Right lobe of liver (tissue), 6 donors: ENCODE data around the gene HAX1. TPM values are rescaled to one million over a fixed set of nuclear protein-coding genes. Genes with fewer than 3 reads are reported as not detected.
"Not testable (repeated sequence)": the region's sequence is repeated elsewhere in the genome, so short reads cannot be mapped to it uniquely, and the experiment has no call there.

Experiments used
- ATAC-seq, 4 donors: fragments of 200-7000 bp; cut with Tn5 transposase; one replicate each; pipeline ENCODE4 v1.9.1; 2020; ENCODE audit warnings: mild to moderate bottlenecking in 4 of 4, moderate library complexity in 4 of 4
- DNase-seq, 3 donors: peaks; one replicate each; pipeline ENCODE4 v3.0.0-alpha.2; 2020
- H3K27ac ChIP-seq, 3 donors: fragments of 200-600 bp; one replicate each; pipeline ENCODE4 v1.8.0; 2022
- H3K27me3 ChIP-seq, 2 donors: fragments of 200-600 bp; one replicate each; pipeline ENCODE4 v1.8.0; 2022
- H3K36me3 ChIP-seq, 4 donors: fragments of 200-600 bp; sonication (generic) in 1 of 4; one replicate each; pipeline versions ENCODE4 v1.5.1 to v1.8.0; 2017 to 2022; ENCODE audit warnings: control low read depth in 1 of 4
- H3K4me1 ChIP-seq, 4 donors: fragments of 200-600 bp; sonication (generic) in 1 of 4; one replicate each; pipeline versions ENCODE4 v1.5.1 to v1.8.0; 2017 to 2022; ENCODE audit warnings: control low read depth in 1 of 4
- H3K4me3 ChIP-seq, 3 donors: fragments of 200-600 bp; one replicate each; pipeline ENCODE4 v1.8.0; 2022
- H3K9me3 ChIP-seq, 4 donors: fragments of 200-600 bp; sonication (generic) in 1 of 4; one replicate each; pipeline versions ENCODE4 v1.5.1 to v1.8.0; 2017 to 2022; ENCODE audit warnings: control low read depth in 1 of 4
- CTCF ChIP-seq, 4 donors: fragments of 200-600 bp in 3 of 4; fragments of 450-650 bp in 1 of 4; IDR thresholded peaks; one replicate each; pipeline versions ENCODE4 v1.5.1 to v1.8.0; 2016 to 2022; ENCODE audit warnings: antibody characterized with exemption in 4 of 4, mild to moderate bottlenecking in 2 of 4
- POLR2A ChIP-seq: fragments of 450-650 bp; IDR thresholded peaks from one replicate; pipeline ENCODE4 v1.6.1; 2017; ENCODE audit warnings: antibody characterized with exemption, mild to moderate bottlenecking
- WGBS: methylation state at CpG from one replicate; pipeline ENCODE4 v1.1.6; 2018; ENCODE audit warnings: low coverage, low lambda C conversion rate; ENCODE audit not compliant: insufficient coverage; ENCODE audit errors: missing lambda C conversion rate; 5-methylcytosine and 5-hydroxymethylcytosine counted together
- intact Hi-C, 2 donors: fragments of 100-400 bp; cut with DNase I; formaldehyde crosslinking; loops; one replicate each; pipeline versions ENCODE4 v1.11.2 to v1.14.1; 2022
- total RNA-seq, 6 experiments: library from RNA; depleted of rRNA in 2 of 6; stranded (reverse); fragments of >200 nt in 2 of 6; fragmentation: NEBNext Ultra II Directional in 3 of 6; extraction: Animal tissue kit (Norgen Biotek cat#: 25700) in 3 of 6; gene quantifications; one replicate each; pipeline versions ENCODE4 v1.1.0 to v1.2.4, GENCODE V29; 2016 to 2023
- donor health status: DM: no; HTN: yes; CAD: no.
- donor health status: DM: no; HTN: no; CAD: no.
- donor health status: DM: no; HTN: no; CAD: no.
- donor health status: DM: no; HTN: yes; CAD: no.
- donor health status: DM: no; HTN: yes; CAD: no.

HAX1 gene
- total RNA-seq, 6 experiments from 2014 or later = 40.2 to 82.0 (median 44.9) TPM

DNA sequence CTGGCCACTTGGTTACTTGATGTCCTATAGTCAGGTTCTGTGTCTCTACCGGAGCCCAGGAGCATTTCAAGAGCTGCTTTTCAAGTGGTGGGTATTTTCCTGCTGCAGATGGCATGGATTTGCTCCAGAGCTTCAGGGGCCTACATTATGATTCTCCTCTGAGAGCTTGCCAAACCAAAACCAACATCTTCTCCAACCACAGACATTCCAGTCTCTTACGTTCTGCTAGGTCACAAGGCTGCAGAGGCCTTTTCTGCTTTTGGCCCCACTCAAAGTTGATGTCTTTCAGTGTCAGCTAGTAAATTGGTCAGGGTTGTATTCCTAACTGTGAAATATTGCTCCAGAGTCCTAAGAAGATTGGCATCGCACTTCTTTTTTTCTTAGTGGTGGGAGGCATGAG is 33.7 kb downstream of the HAX1 start:
- Histone ChIP-seq H3K27me3 (no peaks in the 10 kb centered on the region), H3K4me3 (no peak overlapping the region), H3K36me3 (no peaks in the 10 kb centered on the region), H3K4me1 (no peaks in the 10 kb centered on the region), H3K9me3 (no peaks in the 10 kb centered on the region), H3K27ac (no peak overlapping the region)
- TF ChIP-seq CTCF (IDR thresholded peaks at IDR 0.05) (no peak), POLR2A (no peak)
- 93% methylated on average over 2 of the region's 3 CpGs for WGBS
- intact Hi-C loops = no loop called here
- ATAC-seq = no peak
- DNase-seq = no peak

GRCh38 chr1:154307670-154308270 is 35.3 kb downstream of the HAX1 start:
- intact Hi-C loops, H3K27me3 ChIP-seq, H3K36me3 ChIP-seq, ATAC-seq, H3K9me3 ChIP-seq, H3K4me1 ChIP-seq, H3K4me3 ChIP-seq, H3K27ac ChIP-seq, DNase-seq: not testable (repeated sequence)
- WGBS = 58% methylated on average over 2 of the region's 4 CpGs

DNA sequence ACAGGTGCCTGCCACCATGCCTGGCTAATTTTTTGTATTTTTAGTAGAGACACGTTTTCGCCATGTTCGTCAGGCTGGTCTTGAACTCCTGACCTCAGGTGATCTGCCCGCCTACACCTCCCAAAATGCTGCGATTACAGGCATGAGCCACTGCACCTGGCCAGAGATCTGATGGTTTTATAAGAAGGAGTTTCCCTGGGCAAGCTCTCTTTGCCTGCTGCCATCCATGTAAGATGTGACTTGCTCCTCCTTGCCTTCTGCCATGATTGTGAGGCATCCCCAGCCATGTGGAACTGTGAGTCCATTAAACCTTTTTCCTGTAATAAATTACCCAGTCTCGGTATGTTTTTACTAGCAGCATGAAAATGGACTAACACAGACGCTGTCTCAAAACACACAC is 36.7 kb downstream of the HAX1 start:
- H3K4me1 ChIP-seq, ATAC-seq, H3K4me3 ChIP-seq, H3K36me3 ChIP-seq, H3K27ac ChIP-seq, DNase-seq, intact Hi-C loops, H3K27me3 ChIP-seq, H3K9me3 ChIP-seq: not testable (repeated sequence)
- 67% methylated on average over 1 of the region's 7 CpGs for WGBS

- H3K27me3 ChIP-seq, H3K4me3 ChIP-seq, intact Hi-C loops, H3K36me3 ChIP-seq, H3K27ac ChIP-seq, DNase-seq, ATAC-seq, H3K4me1 ChIP-seq, H3K9me3 ChIP-seq: not testable (repeated sequence)
- WGBS = 67% methylated on average over 7 of the region's 13 CpGs
Observed at GRCh38 chr1:154312229-154313065, 40.0 kb downstream of the HAX1 start.

DNA sequence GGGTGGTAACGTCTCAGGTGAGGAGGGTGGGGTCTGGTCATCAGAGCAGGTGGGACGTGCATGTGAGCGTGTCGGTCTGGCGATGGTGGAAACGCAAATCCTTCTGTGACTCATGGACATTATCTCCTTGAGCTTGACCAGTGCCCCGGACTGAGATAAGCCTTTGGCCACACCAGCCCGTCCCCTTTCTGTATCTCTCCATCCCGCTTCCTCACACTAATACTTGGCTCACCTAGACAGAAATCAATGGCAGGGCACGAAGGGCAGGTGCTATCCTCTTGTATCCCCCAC is 40.6 kb downstream of the HAX1 start:
- Histone ChIP-seq H3K27ac (no peak overlapping the region), H3K4me3 (no peak overlapping the region), H3K36me3 (no peaks in the 10 kb centered on the region), H3K9me3 (no peaks in the 10 kb centered on the region), H3K27me3 (no peaks in the 10 kb centered on the region), H3K4me1 (no peaks in the 10 kb centered on the region)
- 33% methylated on average over 2 of the region's 10 CpGs for WGBS
- intact Hi-C loops = no loop called here
- DNase-seq = no peak
- ATAC-seq = no peak
- TF ChIP-seq POLR2A (no peak), CTCF (IDR thresholded peaks at IDR 0.05) (no peak)

DNA sequence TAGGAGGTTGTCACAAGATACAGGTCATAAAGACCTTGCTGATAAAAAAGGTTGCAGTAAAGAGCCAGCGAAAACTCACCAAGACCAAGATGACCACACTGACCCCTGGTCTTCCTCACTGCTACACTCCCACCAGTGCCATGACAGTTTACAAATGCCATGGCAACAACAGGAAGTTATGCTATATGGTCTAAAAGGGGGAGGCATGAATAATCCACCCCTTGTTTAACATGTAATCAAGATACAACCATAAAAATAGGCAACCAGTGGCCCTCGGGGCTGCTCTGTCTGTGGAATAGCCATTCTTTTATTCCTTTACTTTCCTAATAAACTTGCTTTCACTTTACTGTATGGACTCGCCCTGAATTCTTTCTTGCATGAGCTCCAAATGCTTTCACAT is 41.8 kb downstream of the HAX1 start:
- H3K4me1 ChIP-seq, intact Hi-C loops, DNase-seq, H3K36me3 ChIP-seq, H3K4me3 ChIP-seq, H3K27me3 ChIP-seq, H3K27ac ChIP-seq, ATAC-seq, H3K9me3 ChIP-seq: not testable (repeated sequence)
- 80% methylated on average over 3 of the region's 3 CpGs for WGBS
